Measurements from ENCODE around the gene DCST1.

- TF ChIP-seq CTCF (IDR thresholded peaks at IDR 0.05; ENCODE audit: low read depth, low read length) (no peak), POLR2A (IDR thresholded peaks at IDR 0.05; ENCODE audit: extremely low read depth, insufficient read length) (no peak), MAX (IDR thresholded peaks at IDR 0.05; ENCODE audit: low read depth, low read length) (no peak)
Observed at GRCh38 chr1:155022136-155022926, 11.3 kb upstream of the DCST1 start.
